GM23338 (cell line): ENCODE data around the gene ANGPT4.

Experiments
- ETS1 ChIP-seq: IDR thresholded peaks from 2 replicates; pipeline ENCODE4 v1.6.1; 2016; ENCODE audit warnings: antibody characterized with exemption
- EZH2 ChIP-seq: fragments of 200-600 bp; sonication (generic); IDR thresholded peaks from one replicate; pipeline ENCODE4 v1.8.0; 2017; ENCODE audit warnings: antibody characterized with exemption, mild to moderate bottlenecking, low read depth; ENCODE audit not compliant: unreplicated experiment
- EZH2phosphoT487 ChIP-seq: fragments of 200-600 bp; sonication (generic); IDR thresholded peaks from one replicate; pipeline ENCODE4 v1.8.1; 2018; ENCODE audit warnings: antibody characterized with exemption; ENCODE audit not compliant: unreplicated experiment
- TF ChIP-seq, protein P1 (sequence below), 2 experiments: fragments of 200-600 bp in 1 of 2; sonication (generic) in 1 of 2; conservative IDR thresholded peaks; 2 replicates each; pipeline versions ENCODE4 v1.5.1 to v1.6.1; 2016 to 2017; ENCODE audit warnings: antibody characterized with exemption in 2 of 2, low read depth in 2 of 2, mild to moderate bottlenecking in 2 of 2, moderate library complexity in 1 of 2
- TF ChIP-seq, protein P2 (sequence below): IDR thresholded peaks from one replicate; pipeline ENCODE4 v1.6.1; 2018; ENCODE audit warnings: antibody characterized with exemption; ENCODE audit not compliant: unreplicated experiment

GRCh38 chr20:916825-917224 is 691 bp upstream of the ANGPT4 start:
- TF ChIP-seq, protein P1, sequence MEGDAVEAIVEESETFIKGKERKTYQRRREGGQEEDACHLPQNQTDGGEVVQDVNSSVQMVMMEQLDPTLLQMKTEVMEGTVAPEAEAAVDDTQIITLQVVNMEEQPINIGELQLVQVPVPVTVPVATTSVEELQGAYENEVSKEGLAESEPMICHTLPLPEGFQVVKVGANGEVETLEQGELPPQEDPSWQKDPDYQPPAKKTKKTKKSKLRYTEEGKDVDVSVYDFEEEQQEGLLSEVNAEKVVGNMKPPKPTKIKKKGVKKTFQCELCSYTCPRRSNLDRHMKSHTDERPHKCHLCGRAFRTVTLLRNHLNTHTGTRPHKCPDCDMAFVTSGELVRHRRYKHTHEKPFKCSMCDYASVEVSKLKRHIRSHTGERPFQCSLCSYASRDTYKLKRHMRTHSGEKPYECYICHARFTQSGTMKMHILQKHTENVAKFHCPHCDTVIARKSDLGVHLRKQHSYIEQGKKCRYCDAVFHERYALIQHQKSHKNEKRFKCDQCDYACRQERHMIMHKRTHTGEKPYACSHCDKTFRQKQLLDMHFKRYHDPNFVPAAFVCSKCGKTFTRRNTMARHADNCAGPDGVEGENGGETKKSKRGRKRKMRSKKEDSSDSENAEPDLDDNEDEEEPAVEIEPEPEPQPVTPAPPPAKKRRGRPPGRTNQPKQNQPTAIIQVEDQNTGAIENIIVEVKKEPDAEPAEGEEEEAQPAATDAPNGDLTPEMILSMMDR (conservative IDR thresholded peaks at IDR 0.05; ENCODE audit: low read depth in 2 of 2): no peak
- TF ChIP-seq, protein P2, sequence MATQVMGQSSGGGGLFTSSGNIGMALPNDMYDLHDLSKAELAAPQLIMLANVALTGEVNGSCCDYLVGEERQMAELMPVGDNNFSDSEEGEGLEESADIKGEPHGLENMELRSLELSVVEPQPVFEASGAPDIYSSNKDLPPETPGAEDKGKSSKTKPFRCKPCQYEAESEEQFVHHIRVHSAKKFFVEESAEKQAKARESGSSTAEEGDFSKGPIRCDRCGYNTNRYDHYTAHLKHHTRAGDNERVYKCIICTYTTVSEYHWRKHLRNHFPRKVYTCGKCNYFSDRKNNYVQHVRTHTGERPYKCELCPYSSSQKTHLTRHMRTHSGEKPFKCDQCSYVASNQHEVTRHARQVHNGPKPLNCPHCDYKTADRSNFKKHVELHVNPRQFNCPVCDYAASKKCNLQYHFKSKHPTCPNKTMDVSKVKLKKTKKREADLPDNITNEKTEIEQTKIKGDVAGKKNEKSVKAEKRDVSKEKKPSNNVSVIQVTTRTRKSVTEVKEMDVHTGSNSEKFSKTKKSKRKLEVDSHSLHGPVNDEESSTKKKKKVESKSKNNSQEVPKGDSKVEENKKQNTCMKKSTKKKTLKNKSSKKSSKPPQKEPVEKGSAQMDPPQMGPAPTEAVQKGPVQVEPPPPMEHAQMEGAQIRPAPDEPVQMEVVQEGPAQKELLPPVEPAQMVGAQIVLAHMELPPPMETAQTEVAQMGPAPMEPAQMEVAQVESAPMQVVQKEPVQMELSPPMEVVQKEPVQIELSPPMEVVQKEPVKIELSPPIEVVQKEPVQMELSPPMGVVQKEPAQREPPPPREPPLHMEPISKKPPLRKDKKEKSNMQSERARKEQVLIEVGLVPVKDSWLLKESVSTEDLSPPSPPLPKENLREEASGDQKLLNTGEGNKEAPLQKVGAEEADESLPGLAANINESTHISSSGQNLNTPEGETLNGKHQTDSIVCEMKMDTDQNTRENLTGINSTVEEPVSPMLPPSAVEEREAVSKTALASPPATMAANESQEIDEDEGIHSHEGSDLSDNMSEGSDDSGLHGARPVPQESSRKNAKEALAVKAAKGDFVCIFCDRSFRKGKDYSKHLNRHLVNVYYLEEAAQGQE: no peak
- TF ChIP-seq EZH2: no peak
- TF ChIP-seq EZH2phosphoT487: no peak
- TF ChIP-seq ETS1: no peak
